ENCODE measurements around the gene CTDP1.

DNA sequence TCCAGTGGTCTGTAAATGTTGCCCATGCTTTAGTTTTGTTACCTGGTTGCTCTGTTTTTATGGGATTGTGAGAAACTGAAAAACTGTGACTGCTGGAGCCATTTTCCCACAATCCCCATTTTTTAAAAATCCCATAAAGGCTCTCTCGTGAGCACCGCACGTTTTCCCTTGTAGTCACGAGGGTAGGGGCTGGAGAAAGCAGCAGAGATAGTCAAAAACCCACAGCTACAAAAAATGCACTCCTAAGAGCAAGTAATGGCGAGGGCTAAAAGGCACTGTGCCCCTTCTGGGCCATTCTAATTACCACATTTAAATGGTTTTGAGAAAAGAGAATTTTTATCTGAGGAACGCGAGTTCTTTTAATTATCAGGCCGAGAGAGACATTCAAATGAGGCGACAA, 1.8 kb upstream of the CTDP1 start:
- TF ChIP-seq CTCF (IDR thresholded peaks at IDR 0.05 in 2 of 3, conservative IDR thresholded peaks at IDR 0.05 in 1 of 3; ENCODE audit: borderline replicate concordance in 1 of 3, insufficient read depth in 1 of 3, low read depth in 2 of 3, low read length in 2 of 3) (no peak), ZNF274 (IDR thresholded peaks at IDR 0.05; ENCODE audit: low read depth, low read length) (no peak), POLR2AphosphoS5 (IDR thresholded peaks at IDR 0.05; ENCODE audit: low read depth, low read length) (no peak), YY1 (IDR thresholded peaks at IDR 0.05; ENCODE audit: extremely low read depth, insufficient replicate concordance, low read depth, low read length) (no peak), CEBPB (IDR thresholded peaks at IDR 0.05; ENCODE audit: low read depth) (no peak)
